CD14-positive monocyte (primary cell): Measurements from ENCODE around the gene DNAH11. TPM values are rescaled to one million over a fixed set of nuclear protein-coding genes. Genes with fewer than 3 reads are reported as not detected.

Source experiments
- DNase-seq, 3 donors: peaks; one replicate each; pipeline ENCODE4 v3.0.0-alpha.2; 2011 to 2022
- H2AFZ ChIP-seq: 2 replicates; pipeline ENCODE4 v1.6.0; 2012; ENCODE audit warnings: mild to moderate bottlenecking, low read depth, low read length, inconsistent platforms; ENCODE audit not compliant: insufficient read depth, poor library complexity, severe bottlenecking
- H3K27ac ChIP-seq, 2 donors: 1 replicate in 1 of 2; 2 replicates in 1 of 2; pipeline ENCODE4 v1.5.1; 2012 to 2013; ENCODE audit warnings: low read length in 2 of 2, control low read depth in 1 of 2, inconsistent platforms in 1 of 2, low read depth in 1 of 2, mild to moderate bottlenecking in 1 of 2
- H3K27me3 ChIP-seq, 2 donors: one replicate each; pipeline versions ENCODE4 v1.6.0 to v1.6.1; 2011 to 2013; ENCODE audit warnings: low read length in 2 of 2; ENCODE audit not compliant: control insufficient read depth in 2 of 2, insufficient read depth in 2 of 2
- H3K36me3 ChIP-seq, 2 donors: replicated peaks in 1 of 2; 1 replicate in 1 of 2; 2 replicates in 1 of 2; pipeline versions ENCODE4 v1.5.1 to v1.6.1; 2012 to 2013; ENCODE audit warnings: low read length in 2 of 2, control low read depth in 1 of 2, inconsistent platforms in 1 of 2, mild to moderate bottlenecking in 1 of 2; ENCODE audit not compliant: insufficient read depth in 2 of 2, control insufficient read depth in 1 of 2
- H3K4me1 ChIP-seq, 2 donors: 1 replicate in 1 of 2; 2 replicates in 1 of 2; pipeline versions ENCODE4 v1.5.1 to v1.6.1; 2012 to 2013; ENCODE audit warnings: low read length in 2 of 2, control low read depth in 1 of 2, inconsistent platforms in 1 of 2, mild to moderate bottlenecking in 1 of 2, moderate library complexity in 1 of 2; ENCODE audit not compliant: insufficient read depth in 2 of 2, control insufficient read depth in 1 of 2
- H3K4me2 ChIP-seq: replicated peaks from 2 replicates; pipeline ENCODE3; 2012; ENCODE audit warnings: low read length, moderate library complexity, mild to moderate bottlenecking; ENCODE audit not compliant: poor library complexity, severe bottlenecking; ENCODE audit errors: extremely low read depth
- H3K4me3 ChIP-seq, 3 experiments: fragments of 200-600 bp in 1 of 3; sonication (generic) in 1 of 3; replicated peaks in 1 of 3; 1 replicate in 2 of 3; 2 replicates in 1 of 3; pipeline ENCODE4 v1.5.1; 2011 to 2013; ENCODE audit warnings: low read length in 3 of 3, mild to moderate bottlenecking in 3 of 3, control low read depth in 2 of 3, low read depth in 2 of 3, inconsistent platforms in 1 of 3, moderate library complexity in 1 of 3
- H3K79me2 ChIP-seq: 2 replicates; pipeline ENCODE4 v1.6.0; 2012; ENCODE audit warnings: mild to moderate bottlenecking, control low read depth, inconsistent platforms, low read length, moderate library complexity; ENCODE audit not compliant: insufficient read depth
- H3K9ac ChIP-seq: 2 replicates; pipeline ENCODE4 v1.6.0; 2017; ENCODE audit warnings: low read length, mild to moderate bottlenecking; ENCODE audit not compliant: insufficient read depth, poor library complexity, severe bottlenecking
- H3K9me3 ChIP-seq, 2 donors: replicated peaks in 1 of 2; 1 replicate in 1 of 2; 2 replicates in 1 of 2; pipeline versions ENCODE4 v1.5.1 to v1.6.1; 2012 to 2013; ENCODE audit warnings: low read length in 2 of 2, control low read depth in 1 of 2; ENCODE audit not compliant: control insufficient read depth in 1 of 2, insufficient read depth in 1 of 2
- H4K20me1 ChIP-seq: 2 replicates; pipeline ENCODE4 v1.6.0; 2012; ENCODE audit warnings: mild to moderate bottlenecking, low read length, control low read depth, moderate library complexity; ENCODE audit not compliant: insufficient read depth
- H3K27ac Mint-ChIP-seq, 7 donors: one replicate each; pipeline ENCODE4 v1.8.0; 2020; ENCODE audit warnings: mild to moderate bottlenecking in 7 of 7, mixed read lengths in 7 of 7, moderate library complexity in 6 of 7, inconsistent platforms in 2 of 7
- H3K27me3 Mint-ChIP-seq, 3 donors: one replicate each; pipeline ENCODE4 v1.8.0; 2021 to 2022; ENCODE audit warnings: low read depth in 3 of 3, mild to moderate bottlenecking in 3 of 3, mixed read lengths in 3 of 3, moderate library complexity in 3 of 3, inconsistent platforms in 1 of 3
- H3K36me3 Mint-ChIP-seq, 2 donors: one replicate each; pipeline ENCODE4 v1.8.0; 2020; ENCODE audit warnings: mixed read lengths in 2 of 2, inconsistent platforms in 1 of 2, mild to moderate bottlenecking in 1 of 2
- H3K4me1 Mint-ChIP-seq: one replicate; pipeline ENCODE4 v1.8.0; 2020; ENCODE audit warnings: mild to moderate bottlenecking, mixed read lengths
- H3K4me3 Mint-ChIP-seq, 2 donors: one replicate each; pipeline ENCODE4 v1.8.0; 2020; ENCODE audit warnings: mild to moderate bottlenecking in 2 of 2, mixed read lengths in 2 of 2, moderate library complexity in 1 of 2
- H3K9me3 Mint-ChIP-seq, 7 donors: one replicate each; pipeline ENCODE4 v1.8.0; 2020 to 2022; ENCODE audit warnings: mixed read lengths in 7 of 7, mild to moderate bottlenecking in 6 of 7, moderate library complexity in 6 of 7, inconsistent platforms in 2 of 7
- CTCF ChIP-seq: fragments of 200-600 bp; IDR thresholded peaks from one replicate; pipeline ENCODE4 v1.8.0; 2022; ENCODE audit warnings: antibody characterized with exemption, mild to moderate bottlenecking
- WGBS: methylation state at CpG from one replicate; pipeline ENCODE4 v1.1.5; 2013; ENCODE audit warnings: missing lambda C conversion rate; ENCODE audit not compliant: insufficient coverage; 5-methylcytosine and 5-hydroxymethylcytosine counted together
- intact Hi-C, 2 donors: fragments of 100-400 bp; cut with micrococcal nuclease; formaldehyde crosslinking; loops; one replicate each; pipeline versions ENCODE4 v1.15.0 to v1.15.1; 2023
- polyA plus RNA-seq, 3 donors: library from polyadenylated mRNA; depleted of rRNA in 1 of 3; unstranded in 2 of 3; stranded (reverse) in 1 of 3; fragments of 300-500 nt in 2 of 3; fragments of >200 nt in 1 of 3; fragmentation: Illumina TruSeq in 2 of 3; gene quantifications; 1 replicate in 2 of 3; 2 replicates in 1 of 3; pipeline ENCODE4 v1.2.3, GENCODE V29; 2012 to 2021

DNAH11 gene
- polyA plus RNA-seq, 3 donors, result not detected

GRCh38 chr7:21717323-21717722 is 174.5 kb downstream of the DNAH11 start:
- Mint-ChIP-seq H3K4me1 (no peaks in the 10 kb centered on the region), H3K9me3 (peaks cover 0 to 6% (median 2%) of the 10 kb centered on the region in 7 donors), H3K27ac (no peak overlapping the region), H3K36me3 (no peaks in the 10 kb centered on the region), H3K4me3 (no peak overlapping the region), H3K27me3 (peaks cover 0 to 2% (median 0%) of the 10 kb centered on the region in 3 donors)
- Histone ChIP-seq H3K4me2 (no peak overlapping the region), H3K27ac (no peak overlapping the region), H3K36me3 (no peaks in the 10 kb centered on the region), H3K79me2 (no peaks in the 10 kb centered on the region), H3K9me3 (no peaks in the 10 kb centered on the region), H3K4me3 (no peak overlapping the region), H2AFZ (no peak overlapping the region), H4K20me1 (no peaks in the 10 kb centered on the region), H3K27me3 (no peaks in the 10 kb centered on the region), H3K9ac (no peak overlapping the region), H3K4me1 (no peaks in the 10 kb centered on the region)
- intact Hi-C loops, result no loop called here
- no CpG with 5 or more reads among the region's 5 CpGs for WGBS
- no peak for TF ChIP-seq CTCF
- no peak for DNase-seq

DNA sequence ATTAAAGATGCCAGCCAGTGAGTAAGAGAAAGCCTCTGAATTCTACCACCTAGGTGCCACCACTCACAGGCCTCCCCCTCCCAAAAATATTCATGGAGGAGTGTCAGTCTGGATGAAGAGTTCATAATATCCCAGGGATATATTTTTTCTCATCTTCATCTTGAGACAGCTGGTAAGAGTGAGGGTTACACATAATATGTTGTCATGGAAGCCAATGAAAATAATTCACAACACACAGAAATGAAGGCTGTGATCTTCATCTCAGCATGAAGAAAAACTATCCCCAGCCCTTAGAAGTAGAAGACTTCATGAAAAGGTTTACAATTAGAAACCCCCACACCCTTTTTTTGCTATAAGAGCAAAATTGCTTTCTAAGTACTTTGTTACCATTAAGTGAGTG is 175.6 kb downstream of the DNAH11 start:
- H3K27ac Mint-ChIP-seq, result no peak overlapping the region
- no peak overlapping the region for H3K4me3 Mint-ChIP-seq

More for the DNA sequence above, 175.6 kb downstream of the DNAH11 start:
- Histone ChIP-seq H3K9me3 (no peaks in the 10 kb centered on the region), H3K4me1 (no peaks in the 10 kb centered on the region), H3K9ac (no peak overlapping the region), H4K20me1 (no peaks in the 10 kb centered on the region), H3K79me2 (no peaks in the 10 kb centered on the region), H3K4me3 (no peak overlapping the region), H3K27me3 (no peaks in the 10 kb centered on the region), H2AFZ (no peak overlapping the region), H3K4me2 (no peak overlapping the region), H3K27ac (no peak overlapping the region), H3K36me3 (no peaks in the 10 kb centered on the region)
- no peaks in the 10 kb centered on the region for H3K4me1 Mint-ChIP-seq
- TF ChIP-seq CTCF, result no peak
- peaks cover 0 to 6% (median 2%) of the 10 kb centered on the region in 7 donors for H3K9me3 Mint-ChIP-seq
- DNase-seq, result no peak
- H3K36me3 Mint-ChIP-seq, result no peaks in the 10 kb centered on the region
- intact Hi-C loops, result no loop called here
- H3K27me3 Mint-ChIP-seq, result peaks cover 0 to 2% (median 0%) of the 10 kb centered on the region in 3 donors
